A673 (cell line): ENCODE results near the gene NACA. TPM values are rescaled to one million over a fixed set of nuclear protein-coding genes. Genes with fewer than 3 reads are reported as not detected.

Experiments used
- BruUV-seq: library from RNA; stranded (reverse); fragments of 400-500 nt; replicated peaks from 2 replicates; lab custom pipeline; 2021; lab: Mats Ljungman, UMichigan
- CTCF ChIA-PET: fragments of 300-600 bp; sonication (Branson Sonifier 250); formaldehyde crosslinking; loops from one replicate; lab custom pipeline; 2022; ENCODE audit warnings: antibody characterized with exemption; lab: Charles Lee
- POLR2A ChIA-PET: fragments of 300-600 bp; sonication (Branson Sonifier 250); formaldehyde crosslinking; loops from one replicate; lab custom pipeline; 2022; ENCODE audit warnings: antibody characterized with exemption; ENCODE audit not compliant: low non-redundant PET; lab: Charles Lee
- DNase-seq: peaks from one replicate; pipeline ENCODE4 v3.0.0-alpha.2; 2015; ENCODE audit warnings: low spot score
- H3K27ac ChIP-seq: fragments of 200-600 bp; sonication (generic); 2 replicates; pipeline ENCODE4 v1.5.1; 2016; ENCODE audit warnings: mixed run types, low read depth, mild to moderate bottlenecking, mixed read lengths, antibody characterized with exemption, low read length; ENCODE audit not compliant: poor library complexity, severe bottlenecking
- H3K27me3 ChIP-seq: fragments of 200-600 bp; sonication (generic); replicated peaks from 2 replicates; pipeline ENCODE4 v1.6.1; 2017; ENCODE audit warnings: mixed run types, low read depth, mild to moderate bottlenecking, mixed read lengths, antibody characterized with exemption, low read length; ENCODE audit not compliant: insufficient read depth, poor library complexity
- H3K36me3 ChIP-seq: fragments of 200-600 bp; sonication (generic); 2 replicates; pipeline ENCODE4 v1.6.1; 2016; ENCODE audit warnings: mixed run types, mild to moderate bottlenecking, mixed read lengths, antibody characterized with exemption, low read length; ENCODE audit not compliant: insufficient read depth, poor library complexity, severe bottlenecking
- H3K4me1 ChIP-seq: fragments of 200-600 bp; sonication (generic); 2 replicates; pipeline ENCODE4 v1.6.1; 2017; ENCODE audit warnings: mixed run types, mild to moderate bottlenecking, mixed read lengths, antibody characterized with exemption, low read length; ENCODE audit not compliant: insufficient read depth, poor library complexity, severe bottlenecking
- H3K4me3 ChIP-seq: fragments of 200-600 bp; sonication (generic); 2 replicates; pipeline ENCODE4 v1.5.1; 2016; ENCODE audit warnings: low read depth, mixed run types, mild to moderate bottlenecking, mixed read lengths, low read length; ENCODE audit not compliant: poor library complexity, severe bottlenecking
- H3K9me3 ChIP-seq: fragments of 200-600 bp; sonication (generic); 2 replicates; pipeline ENCODE4 v1.6.1; 2016; ENCODE audit warnings: mixed run types, low read depth, mild to moderate bottlenecking, mixed read lengths, antibody characterized with exemption, low read length; ENCODE audit not compliant: poor library complexity, severe bottlenecking
- EZH2 ChIP-seq: fragments of 200-600 bp; sonication (generic); IDR thresholded peaks from 2 replicates; pipeline ENCODE4 v1.6.1; 2017; ENCODE audit warnings: borderline replicate concordance, low read depth, mild to moderate bottlenecking, mixed read lengths, antibody characterized with exemption, low read length; ENCODE audit not compliant: poor library complexity, severe bottlenecking
- intact Hi-C: fragments of 100-400 bp; cut with micrococcal nuclease; formaldehyde crosslinking; loops from one replicate; pipeline ENCODE4 v1.10.0; 2022; ENCODE audit not compliant: unreplicated experiment
- total RNA-seq: library from RNA; stranded (reverse); gene quantifications from 2 replicates; pipeline ENCODE4 v1.2.3, GENCODE V29; 2021
- TF ChIP-seq, protein P1 (sequence below): fragments of 300-800, 200-600 bp; sonication (generic); conservative IDR thresholded peaks from 2 replicates; pipeline ENCODE4 v1.5.1; 2017; ENCODE audit warnings: low read depth, mild to moderate bottlenecking, antibody characterized with exemption, low read length, moderate library complexity, mixed read lengths

The NACA gene
- total RNA-seq, 1 experiment from 2014 or later, result 908 TPM

DNA sequence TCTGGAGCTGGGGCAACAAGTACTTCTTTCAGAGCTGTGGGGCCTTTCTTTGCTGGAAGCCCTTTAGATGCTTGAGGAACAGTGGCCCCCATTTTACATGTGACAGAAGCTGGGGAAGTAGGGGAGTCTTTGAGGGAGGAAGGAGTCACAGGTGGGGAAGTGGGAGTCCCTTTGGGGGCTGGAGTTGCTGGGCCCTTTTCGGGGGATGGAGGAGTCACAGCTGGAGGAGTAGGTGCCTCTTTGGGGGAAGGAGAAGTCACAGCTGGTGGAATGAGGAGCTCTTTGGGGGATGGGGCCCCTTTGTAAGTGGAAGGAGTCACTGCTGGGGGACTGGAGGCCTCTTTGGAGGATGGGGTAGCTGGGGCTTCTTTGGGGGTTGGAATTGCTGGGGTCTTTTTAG, 8.6 kb downstream of the NACA start:
- H3K27ac ChIP-seq, result peak overlapping the region; percentile 89

DNA sequence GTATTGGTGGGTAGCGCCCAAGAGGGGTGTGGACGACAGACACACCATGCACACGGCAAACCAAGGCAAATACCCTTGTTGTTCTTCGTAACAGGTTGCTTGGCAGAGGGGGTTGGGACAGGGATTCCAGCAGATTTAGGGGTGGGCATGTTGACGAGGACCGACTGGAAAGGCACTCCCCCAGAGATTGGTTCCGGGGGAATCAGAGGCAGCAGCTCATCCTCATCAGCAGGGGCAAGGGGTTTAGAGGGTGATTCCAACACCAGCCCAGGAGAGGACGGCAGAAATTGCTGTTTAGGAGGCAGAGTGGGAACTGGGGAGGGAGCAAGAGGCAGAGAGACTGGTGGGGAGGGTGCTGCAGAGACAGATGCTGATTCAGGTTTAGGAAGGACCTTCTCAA, 9.3 kb downstream of the NACA start:
- DNase-seq, result no peak
- ChIA-PET CTCF (no interaction called here), POLR2A (no interaction called here)
- intact Hi-C loops, result no loop called here
- BruUV-seq, result no TSS peak
- Histone ChIP-seq H3K36me3 (peaks cover 81% of the 10 kb centered on the region), H3K4me1 (peaks cover 46% of the 10 kb centered on the region), H3K9me3 (no peaks in the 10 kb centered on the region), H3K27me3 (no peaks in the 10 kb centered on the region), H3K27ac (peak overlapping the region; percentile 89), H3K4me3 (no peak overlapping the region)
- TF ChIP-seq, protein P1, sequence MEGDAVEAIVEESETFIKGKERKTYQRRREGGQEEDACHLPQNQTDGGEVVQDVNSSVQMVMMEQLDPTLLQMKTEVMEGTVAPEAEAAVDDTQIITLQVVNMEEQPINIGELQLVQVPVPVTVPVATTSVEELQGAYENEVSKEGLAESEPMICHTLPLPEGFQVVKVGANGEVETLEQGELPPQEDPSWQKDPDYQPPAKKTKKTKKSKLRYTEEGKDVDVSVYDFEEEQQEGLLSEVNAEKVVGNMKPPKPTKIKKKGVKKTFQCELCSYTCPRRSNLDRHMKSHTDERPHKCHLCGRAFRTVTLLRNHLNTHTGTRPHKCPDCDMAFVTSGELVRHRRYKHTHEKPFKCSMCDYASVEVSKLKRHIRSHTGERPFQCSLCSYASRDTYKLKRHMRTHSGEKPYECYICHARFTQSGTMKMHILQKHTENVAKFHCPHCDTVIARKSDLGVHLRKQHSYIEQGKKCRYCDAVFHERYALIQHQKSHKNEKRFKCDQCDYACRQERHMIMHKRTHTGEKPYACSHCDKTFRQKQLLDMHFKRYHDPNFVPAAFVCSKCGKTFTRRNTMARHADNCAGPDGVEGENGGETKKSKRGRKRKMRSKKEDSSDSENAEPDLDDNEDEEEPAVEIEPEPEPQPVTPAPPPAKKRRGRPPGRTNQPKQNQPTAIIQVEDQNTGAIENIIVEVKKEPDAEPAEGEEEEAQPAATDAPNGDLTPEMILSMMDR, result no peak
- TF ChIP-seq EZH2, result no peak

More for the DNA sequence above, 8.6 kb downstream of the NACA start:
- ChIA-PET POLR2A (no interaction called here), CTCF (no interaction called here)
- H3K9me3 ChIP-seq, result no peaks in the 10 kb centered on the region
- intact Hi-C loops, result no loop called here
- BruUV-seq, result no TSS peak
- H3K27me3 ChIP-seq, result no peaks in the 10 kb centered on the region
- peaks cover 83% of the 10 kb centered on the region for H3K36me3 ChIP-seq
- no peak for DNase-seq
- TF ChIP-seq, protein P1, result no peak
- no peak for TF ChIP-seq EZH2
- peaks cover 53% of the 10 kb centered on the region for H3K4me1 ChIP-seq
- H3K4me3 ChIP-seq, result no peak overlapping the region

DNA sequence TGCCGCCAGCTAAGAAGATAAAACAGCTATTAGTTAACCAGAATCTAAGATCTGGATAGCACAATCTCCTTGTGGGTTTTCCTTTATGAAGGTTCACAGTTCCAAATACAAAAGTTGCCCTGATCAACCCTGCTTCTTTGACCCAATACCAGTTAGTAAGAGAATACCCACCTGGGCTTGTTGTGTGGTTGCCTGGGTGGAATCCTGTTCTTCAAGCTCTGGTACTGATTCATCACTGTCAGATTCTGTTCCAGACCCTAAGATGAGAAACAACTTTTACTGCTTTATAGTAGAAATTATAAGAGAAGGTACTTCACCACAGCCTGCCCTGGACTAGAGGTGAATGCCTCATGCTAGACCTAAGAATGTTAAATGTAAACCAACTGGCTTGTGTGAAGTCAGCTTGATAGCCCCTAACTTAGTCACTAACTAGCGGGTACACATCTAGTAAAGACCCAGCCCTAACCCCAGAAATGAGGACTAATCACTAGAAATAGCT, 10.6 kb downstream of the NACA start:
- no peak for DNase-seq
- H3K4me1 ChIP-seq, result peaks cover 33% of the 10 kb centered on the region
- H3K27me3 ChIP-seq, result no peaks in the 10 kb centered on the region
- peaks cover 68% of the 10 kb centered on the region for H3K36me3 ChIP-seq
- no peaks in the 10 kb centered on the region for H3K9me3 ChIP-seq
- H3K4me3 ChIP-seq, result no peak overlapping the region
- TF ChIP-seq EZH2, result no peak
- TF ChIP-seq, protein P1, result no peak
- CTCF ChIA-PET, result no interaction called here
- peak overlapping the region; percentile 48 for H3K27ac ChIP-seq
- POLR2A ChIA-PET, result no interaction called here
- no TSS peak for BruUV-seq
- intact Hi-C loops, result no loop called here
